Fibroblast of skin of scalp (primary cell): ENCODE results near the gene FASTK.
"Not testable (repeated sequence)": the region's sequence is repeated elsewhere in the genome, so short reads cannot be mapped to it uniquely, and the experiment has no call there.

ENCODE experiments used
- DNase-seq: peaks from one replicate; pipeline ENCODE4 v3.0.0-alpha.2; 2013

Gene FASTK

GRCh38 chr7:151046603-151047573, 33.7 kb downstream of the FASTK start:
- DNase-seq = peak; percentile 61

GRCh38 chr7:151045967-151046366, 34.6 kb downstream of the FASTK start:
- no peak for DNase-seq

- DNase-seq = no peak
These were observed 35.3 kb downstream of the FASTK start for GRCh38 chr7:151045262-151045661.

DNA sequence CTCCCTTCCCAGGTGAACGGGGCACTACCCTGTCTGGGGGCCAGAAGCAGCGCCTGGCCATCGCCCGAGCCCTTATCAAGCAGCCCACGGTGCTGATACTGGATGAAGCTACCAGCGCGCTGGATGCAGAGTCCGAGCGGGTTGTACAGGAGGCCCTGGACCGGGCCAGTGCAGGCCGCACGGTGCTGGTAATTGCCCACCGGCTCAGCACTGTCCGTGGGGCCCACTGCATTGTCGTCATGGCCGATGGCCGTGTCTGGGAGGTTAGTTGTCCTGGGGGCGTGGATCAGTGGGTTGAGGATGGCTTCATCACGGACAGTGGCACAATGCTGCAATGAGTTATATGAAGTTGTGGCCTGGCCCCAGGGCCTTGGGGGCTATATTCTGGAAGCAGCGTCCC, 36.6 kb downstream of the FASTK start:
- no peak for DNase-seq

DNA sequence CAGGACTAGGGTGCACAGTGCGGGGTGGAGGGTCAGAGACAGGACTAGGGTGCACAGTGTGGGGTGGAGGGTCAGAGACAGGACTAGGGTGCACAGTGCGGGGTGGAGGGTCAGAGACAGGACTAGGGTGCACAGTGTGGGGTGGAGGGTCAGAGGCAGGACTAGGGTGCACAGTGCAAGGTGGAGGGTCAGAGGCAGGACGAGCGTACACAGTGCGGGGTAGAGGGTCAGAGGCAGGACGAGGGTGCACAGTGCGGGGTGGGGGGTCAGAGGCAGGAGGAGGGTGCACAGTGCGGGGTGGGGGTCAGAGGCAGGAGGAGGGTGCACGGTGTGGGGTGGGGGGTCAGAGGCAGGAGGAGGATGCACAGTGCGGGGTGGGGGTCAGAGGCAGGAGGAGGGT, 37.2 kb downstream of the FASTK start:
- DNase-seq = not testable (repeated sequence)

- no peak for DNase-seq
These were observed 39.8 kb downstream of the FASTK start for GRCh38 chr7:151040616-151041375.

DNA sequence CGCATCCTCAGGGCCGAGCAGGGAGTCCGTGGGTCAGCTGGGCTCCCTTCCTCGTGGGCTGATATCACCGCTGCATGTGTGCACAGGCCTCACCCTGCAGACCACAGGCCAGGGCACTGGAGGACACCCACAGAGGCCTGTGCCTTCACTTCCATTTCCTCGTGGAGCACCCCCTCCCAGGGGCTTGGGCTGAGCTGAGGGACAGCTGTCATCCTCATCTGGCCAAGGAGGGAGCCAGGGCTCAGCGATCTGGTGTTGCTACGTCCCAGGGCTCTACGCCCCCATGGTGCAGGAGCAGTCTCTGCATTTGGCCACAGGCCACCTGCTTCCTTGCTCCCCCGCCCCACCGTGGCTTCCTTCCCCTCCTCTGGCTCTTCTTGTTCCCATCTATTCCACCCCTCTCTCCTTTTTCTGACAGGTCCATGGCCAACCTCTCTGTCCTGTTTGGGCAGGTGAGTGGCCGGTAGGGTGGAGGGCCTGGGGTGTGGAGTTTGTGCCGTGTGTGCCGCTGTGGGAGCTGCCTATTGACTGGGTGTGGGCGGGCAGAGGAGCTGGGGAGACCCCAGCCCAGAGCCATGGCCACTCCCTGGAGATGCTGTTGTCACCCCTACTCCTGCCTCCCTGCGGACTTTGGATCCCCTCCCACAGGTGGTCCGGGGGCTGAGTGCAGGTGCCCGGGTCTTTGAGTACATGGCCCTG, 40.6 kb downstream of the FASTK start:
- DNase-seq = no peak

DNA sequence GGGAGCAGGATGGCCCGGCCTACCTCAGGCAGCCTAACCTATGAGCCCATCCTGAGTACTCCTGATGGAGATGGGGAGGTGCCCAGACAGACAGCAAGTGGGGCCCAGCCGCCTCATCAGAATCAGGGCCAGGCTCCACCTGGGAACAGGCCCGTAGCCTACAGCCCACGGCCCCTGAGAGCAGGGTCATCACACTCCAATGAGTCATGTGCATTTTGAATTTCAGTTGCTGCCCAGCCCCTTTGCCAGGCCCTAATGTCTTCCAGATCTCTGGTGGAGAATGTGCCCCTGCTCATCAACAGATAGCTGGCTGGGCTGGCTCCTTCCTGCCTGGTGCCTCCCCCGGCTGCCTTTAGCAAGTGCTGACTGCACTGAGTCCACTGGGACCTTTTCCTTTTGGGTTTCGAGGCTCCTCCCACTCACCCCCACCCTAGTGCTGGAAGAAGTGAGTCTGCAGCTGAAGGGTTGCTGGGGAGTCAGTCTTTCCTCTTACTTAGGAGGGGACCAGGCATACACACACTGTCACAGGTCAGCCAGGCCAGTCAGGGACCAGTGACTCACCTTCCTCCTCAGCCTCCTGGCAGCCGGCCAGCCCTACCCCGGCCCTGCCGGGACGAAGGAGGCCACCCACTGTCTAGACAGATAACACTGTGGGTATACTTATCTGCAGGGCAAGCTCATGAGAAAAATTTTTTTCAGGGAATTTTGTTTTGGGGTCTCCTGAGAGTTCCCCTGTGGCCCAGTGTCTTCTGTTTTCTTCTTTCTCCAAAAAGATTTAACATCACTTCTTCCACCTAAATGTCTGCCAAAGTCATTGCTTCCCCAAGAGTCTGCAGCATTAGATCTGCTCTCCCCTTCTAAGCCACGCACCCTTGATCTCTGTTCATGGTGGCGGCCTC, 41.4 kb downstream of the FASTK start:
- DNase-seq = peak; percentile 95

DNA sequence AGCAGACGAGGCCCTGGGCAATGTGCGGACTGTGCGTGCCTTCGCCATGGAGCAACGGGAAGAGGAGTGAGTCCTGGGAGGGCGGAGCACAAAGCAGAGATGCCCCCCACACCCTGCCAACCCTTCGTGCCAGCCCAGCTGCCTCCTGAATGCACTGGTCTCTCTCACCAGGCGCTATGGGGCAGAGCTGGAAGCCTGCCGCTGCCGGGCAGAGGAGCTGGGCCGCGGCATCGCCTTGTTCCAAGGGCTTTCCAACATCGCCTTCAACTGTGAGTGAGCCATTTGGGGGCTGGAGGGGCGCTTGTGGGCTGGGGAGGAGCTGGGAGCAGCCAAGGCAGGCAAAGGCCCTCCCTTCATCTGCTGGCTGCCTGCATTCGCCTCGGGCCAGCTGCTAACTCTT, 44.7 kb downstream of the FASTK start:
- DNase-seq = no peak

DNA sequence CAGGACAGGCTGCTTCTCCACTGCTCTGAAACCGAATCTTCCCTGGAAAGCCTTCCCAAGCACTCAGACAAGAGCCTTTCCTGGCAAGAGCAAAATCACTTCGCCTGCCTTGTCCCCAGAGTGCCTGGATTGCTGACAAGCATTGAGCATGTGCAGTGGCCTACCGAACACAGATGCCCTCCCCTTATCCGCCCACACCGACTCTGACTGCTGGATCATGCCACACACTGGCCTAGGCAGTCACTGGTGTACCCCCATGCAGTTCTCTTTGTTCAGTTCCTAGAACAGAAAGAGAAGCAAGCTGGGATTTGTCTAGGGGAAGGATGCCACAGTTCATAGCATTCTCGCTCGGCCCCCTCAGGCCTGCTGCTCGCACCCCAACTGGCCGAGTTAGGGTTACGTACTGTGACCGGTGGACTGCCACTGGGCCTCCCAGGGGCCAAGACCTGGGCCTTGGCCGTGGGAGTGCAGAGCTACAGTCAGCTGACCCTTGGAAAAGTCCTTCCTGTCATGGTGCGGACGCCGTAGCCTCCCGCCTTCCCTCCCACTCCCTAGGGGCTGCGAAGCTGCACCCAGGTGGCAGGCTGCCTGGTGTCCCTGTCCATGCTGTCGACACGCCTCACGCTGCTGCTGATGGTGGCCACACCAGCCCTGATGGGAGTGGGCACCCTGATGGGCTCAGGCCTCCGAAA, 45.4 kb downstream of the FASTK start:
- no peak for DNase-seq

- no peak for DNase-seq
These were observed 46.1 kb downstream of the FASTK start for GRCh38 chr7:151034312-151035025.

GRCh38 chr7:151033864-151034249, 46.8 kb downstream of the FASTK start:
- DNase-seq = no peak

- DNase-seq = no peak
These were observed 47.4 kb downstream of the FASTK start for GRCh38 chr7:151032936-151033863.

- no peak for DNase-seq
These were observed 49.6 kb downstream of the FASTK start for GRCh38 chr7:151031011-151031410.

GRCh38 chr7:151028948-151029501, 51.6 kb downstream of the FASTK start:
- DNase-seq = no peak

DNA sequence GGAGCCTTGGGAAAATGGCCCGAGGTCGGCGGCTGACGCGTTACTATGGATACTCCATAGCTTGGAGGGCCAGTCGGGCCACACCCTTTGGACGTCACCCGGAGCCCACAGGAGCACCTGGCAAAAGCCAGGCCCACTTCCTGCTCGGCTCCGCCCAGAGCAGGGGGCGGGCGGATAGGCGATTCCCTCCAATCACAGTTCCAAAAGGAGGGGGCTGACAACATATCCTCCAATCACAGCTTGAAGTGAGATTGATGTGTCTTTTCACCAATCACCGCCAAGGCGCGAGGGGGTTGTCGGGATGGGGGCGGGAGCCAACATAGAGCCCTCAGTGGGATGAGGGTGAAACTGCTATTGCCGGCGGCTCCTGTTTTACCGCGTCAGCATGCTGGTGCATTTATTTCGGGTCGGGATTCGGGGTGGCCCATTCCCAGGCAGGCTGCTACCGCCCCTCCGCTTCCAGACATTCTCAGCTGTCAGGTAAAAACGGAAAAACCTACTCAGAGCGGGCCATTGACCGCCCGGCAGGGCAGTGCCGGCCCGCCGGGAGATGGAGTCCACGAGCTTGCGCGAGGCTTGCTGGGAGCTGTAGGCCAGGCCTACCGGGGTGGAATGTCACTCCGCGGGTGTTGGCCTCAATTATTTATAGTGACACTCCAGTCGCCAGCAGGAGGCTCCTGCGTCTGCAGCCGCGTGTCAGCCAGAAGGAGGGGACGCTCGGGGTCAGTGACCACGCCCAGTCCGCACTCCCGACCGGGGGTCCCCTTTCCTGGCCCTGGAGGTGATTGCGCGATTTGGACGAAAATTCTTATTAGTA, 52.3 kb downstream of the FASTK start, which contains the start of gene ABCB8:
ABCB8 (plus strand) TSS at position 320 of the 817 bp plus-strand sequence; CDS start at position 386, 66 bp downstream.
- DNase-seq = peak; percentile 99

- DNase-seq = not testable (repeated sequence)
These were observed 52.9 kb downstream of the FASTK start for GRCh38 chr7:151027728-151028130.
